ENCODE data around the gene COBL.

Gene COBL

GRCh38 chr7:51045319-51046102, 271.1 kb downstream of the COBL start:
- Histone ChIP-seq H3K4me3 (no peak overlapping the region), H3K27ac (no peak overlapping the region)

- Histone ChIP-seq H3K27ac (no peak overlapping the region), H3K4me3 (no peak overlapping the region)
Measured at GRCh38 chr7:51043461-51043860, 273.1 kb downstream of the COBL start.

DNA sequence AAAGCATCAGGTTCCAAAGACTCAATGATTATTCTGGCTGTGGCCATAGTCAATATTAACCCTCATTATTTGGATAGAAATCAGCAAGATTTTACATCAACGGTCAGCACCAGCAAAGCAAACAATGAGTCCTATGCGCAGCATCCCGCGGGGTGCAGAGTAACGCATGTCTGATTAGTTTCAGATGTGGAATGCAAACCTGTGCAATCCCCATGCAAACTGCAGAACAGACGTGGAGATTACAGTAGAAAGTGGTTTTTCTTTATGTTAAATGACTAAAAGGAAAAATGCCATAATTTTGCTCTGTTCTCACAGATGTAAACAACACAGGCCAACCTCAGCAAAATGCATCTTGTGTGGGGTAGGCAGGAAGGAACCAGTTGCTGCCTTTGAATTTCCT, 275.8 kb downstream of the COBL start:
- Histone ChIP-seq H3K27ac (no peak overlapping the region), H3K4me3 (no peak overlapping the region)

DNA sequence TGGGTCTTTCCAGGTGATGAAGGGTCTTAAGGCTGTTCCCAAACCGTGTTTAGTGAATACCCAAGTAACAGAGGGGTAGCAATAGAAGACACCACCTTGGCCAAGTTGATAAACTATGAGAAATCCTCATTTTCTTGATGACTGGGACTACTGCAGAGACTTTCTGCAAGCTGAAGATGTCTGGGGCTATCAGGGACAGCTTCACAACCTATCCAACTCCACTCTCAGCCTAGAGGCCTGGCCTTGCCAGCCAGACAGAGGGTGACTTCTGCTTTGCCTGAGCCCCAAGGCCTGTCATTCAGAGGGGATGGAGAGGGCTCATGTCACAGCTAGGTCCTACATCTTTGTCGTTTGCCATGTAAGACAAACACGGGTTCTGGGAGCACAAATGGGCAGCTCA, 278.0 kb downstream of the COBL start:
- no peak overlapping the region for H3K27ac ChIP-seq
- no peak overlapping the region for H3K4me3 ChIP-seq

- H3K4me3 ChIP-seq, result no peak overlapping the region
- H3K27ac ChIP-seq, result no peak overlapping the region
Measured at GRCh38 chr7:51035716-51036115, 280.9 kb downstream of the COBL start.

GRCh38 chr7:51034521-51035264, 281.9 kb downstream of the COBL start:
- Histone ChIP-seq H3K4me3 (no peak overlapping the region), H3K27ac (peak overlapping the region in 1 of 21 experiments; percentile 63)

DNA sequence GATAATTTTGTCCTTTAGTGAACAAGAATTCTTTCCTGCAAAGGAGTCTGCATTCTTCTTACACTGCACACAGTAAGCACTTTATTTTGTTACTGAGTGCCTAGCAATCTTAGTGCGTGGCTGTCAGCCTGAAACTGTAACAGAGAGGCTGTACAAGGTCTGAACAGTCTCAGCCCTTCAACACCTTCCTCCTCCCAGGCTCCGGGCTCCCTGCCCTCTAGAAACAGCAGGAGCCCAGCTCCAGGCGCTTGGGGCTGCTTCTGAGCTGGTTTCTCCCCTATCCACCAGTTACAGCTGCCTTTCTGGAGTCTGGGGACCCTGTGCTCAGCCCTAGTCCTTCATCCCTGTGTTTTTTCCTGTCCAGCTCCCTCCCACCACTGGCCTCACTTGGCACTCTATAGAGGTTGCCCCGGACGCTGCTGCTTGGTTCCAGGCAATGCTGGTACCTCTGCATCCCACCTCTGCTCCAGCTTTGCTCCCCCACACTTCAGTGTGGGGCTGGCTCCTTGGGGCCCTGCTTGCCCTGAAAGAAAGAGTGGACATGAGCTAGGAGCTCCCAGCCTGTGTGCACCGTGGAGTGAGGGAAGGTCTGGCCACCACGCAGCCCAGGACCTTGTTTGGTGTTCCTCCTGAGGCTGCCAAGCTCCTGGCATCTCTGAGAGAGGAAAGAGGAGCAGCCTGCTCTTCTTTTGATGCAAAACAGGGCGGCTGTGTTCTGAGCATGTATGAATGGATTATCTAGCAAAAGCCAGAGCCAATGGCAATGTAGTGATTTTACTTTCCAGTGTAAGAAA, 282.7 kb downstream of the COBL start:
- Histone ChIP-seq H3K4me3 (no peak overlapping the region), H3K27ac (peak overlapping the region in 4 of 21 experiments; percentile 11 to 69 (median 41))

DNA sequence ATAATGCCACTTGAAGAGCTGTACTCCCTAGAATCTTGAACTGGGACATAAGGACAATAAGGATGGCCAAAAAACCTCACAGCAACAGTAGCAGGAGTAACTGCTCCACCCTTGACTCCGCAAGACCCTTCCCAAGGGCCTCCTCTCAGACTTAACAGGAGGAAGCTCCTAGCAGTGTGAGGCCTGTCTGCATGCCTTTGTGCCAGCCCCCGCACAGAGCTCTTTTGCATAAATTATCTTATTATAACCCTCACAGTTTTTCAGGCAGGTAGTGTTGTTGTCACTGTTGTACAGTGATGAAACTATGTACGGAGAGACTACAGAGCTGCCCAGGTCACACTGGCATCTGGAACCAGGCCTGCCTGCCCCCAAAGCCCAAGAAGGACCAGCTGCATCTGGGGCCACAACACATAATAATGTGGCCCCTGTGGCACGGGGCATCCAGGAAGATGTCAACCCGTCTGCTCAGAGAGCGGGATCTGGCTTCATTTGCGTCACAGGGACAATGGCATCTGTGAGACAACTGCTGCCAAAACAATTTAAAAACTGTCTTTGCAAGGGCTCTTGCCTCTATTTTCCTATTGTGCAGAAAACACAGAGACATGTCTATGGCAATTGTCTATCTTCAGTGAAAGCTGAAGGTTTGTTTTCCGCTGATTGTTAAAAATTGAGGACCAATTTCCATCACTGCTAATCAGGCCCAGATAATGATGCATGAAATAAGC, 284.7 kb downstream of the COBL start:
- Histone ChIP-seq H3K27ac (no peak overlapping the region), H3K4me3 (no peak overlapping the region)

DNA sequence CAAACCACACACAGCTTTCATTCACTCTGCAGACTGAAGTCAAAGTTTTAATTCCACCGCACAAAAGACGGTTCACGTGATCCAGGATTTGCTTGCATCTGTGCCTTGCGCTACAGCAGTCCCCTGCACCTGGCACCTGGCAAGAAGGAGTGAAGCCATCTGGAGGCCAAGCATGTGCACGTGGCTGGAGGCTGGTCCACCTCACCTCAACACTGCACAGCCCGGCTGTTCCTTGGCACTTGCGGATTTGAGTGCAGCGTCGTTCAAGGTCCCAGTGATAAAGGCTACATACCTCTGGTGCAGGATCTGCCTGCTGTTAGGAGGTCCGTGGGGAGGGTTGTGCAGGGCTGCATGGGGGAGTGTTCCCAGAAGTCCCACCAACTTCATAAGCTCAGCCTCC, 285.4 kb downstream of the COBL start:
- no peak overlapping the region for H3K27ac ChIP-seq
- H3K4me3 ChIP-seq, result no peak overlapping the region

GRCh38 chr7:51029701-51030191, 286.9 kb downstream of the COBL start:
- H3K4me3 ChIP-seq, result no peak overlapping the region
- H3K27ac ChIP-seq, result no peak overlapping the region

- no peak overlapping the region for H3K27ac ChIP-seq
- H3K4me3 ChIP-seq, result no peak overlapping the region
Measured at GRCh38 chr7:51029131-51029530, 287.5 kb downstream of the COBL start.

DNA sequence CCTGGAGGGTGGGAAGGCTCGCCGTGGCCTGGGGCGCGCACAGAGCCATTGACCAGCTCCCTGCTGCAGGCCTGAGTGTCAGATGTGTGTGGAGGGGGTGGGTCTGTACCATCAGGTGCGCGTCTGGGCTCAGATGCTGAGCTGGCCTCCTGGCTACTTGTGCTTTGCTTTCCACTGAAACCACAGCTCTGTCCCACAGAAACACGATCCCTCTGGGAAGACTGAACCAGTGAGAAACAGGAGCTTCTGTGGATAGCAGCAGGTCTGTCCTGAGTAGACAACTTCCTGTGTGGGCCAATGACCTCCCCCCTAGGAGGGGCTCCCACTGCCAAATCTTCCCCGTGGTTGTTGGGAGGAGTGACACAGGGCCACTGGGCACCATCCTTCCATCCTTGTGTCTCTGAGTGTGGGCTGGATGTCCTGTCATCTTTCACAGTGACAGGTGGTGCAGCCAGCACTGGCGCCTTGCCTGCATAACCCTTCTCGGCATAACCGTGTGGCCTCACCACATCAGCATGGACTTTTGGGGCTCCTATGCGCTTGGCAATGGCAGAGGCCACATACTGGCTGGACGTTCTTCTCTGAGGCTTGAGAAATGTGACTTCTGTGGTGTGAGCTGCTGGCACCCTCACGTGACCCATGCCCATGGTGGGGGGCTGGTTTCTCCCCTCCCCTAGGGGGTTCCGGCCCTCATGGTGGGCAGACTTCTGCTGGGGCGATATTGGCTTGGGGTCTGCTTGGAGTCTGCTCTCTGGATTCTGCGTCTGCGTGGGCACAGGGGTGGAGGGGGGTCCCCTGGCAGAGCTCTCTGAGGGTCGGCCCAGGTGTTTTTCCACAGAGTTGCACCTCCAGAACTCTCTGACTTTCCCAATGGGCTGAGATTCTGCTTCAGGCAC, 288.4 kb downstream of the COBL start:
- Histone ChIP-seq H3K4me3 (no peak overlapping the region), H3K27ac (no peak overlapping the region)

- no peak overlapping the region for H3K4me3 ChIP-seq
Measured at GRCh38 chr7:51027106-51027934, 289.3 kb downstream of the COBL start.

DNA sequence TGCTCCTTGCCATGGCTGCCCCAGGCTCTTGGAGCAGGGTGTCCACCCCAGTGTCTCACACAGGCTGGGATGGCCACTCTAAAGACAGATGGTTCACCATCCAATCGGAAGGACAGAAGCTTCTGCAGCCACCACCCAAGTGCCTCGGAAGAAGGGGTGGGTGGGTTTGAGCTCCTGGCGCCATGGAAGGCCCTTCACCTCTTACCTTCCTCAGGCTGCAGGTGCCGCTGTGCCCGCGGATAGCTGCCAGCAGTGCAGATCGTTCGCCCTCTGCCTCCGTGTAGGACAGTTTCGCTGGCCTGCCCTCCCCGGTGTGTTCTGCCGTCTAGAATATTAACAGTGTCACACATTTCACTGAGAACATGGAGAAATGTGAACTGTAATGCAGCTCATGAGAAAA, 290.3 kb downstream of the COBL start:
- H3K27ac ChIP-seq, result no peak overlapping the region
- no peak overlapping the region for H3K4me3 ChIP-seq

More at GRCh38 chr7:51027106-51027934, 289.3 kb downstream of the COBL start:
- no peak overlapping the region for H3K27ac ChIP-seq

- H3K4me3 ChIP-seq, result no peak overlapping the region
- H3K27ac ChIP-seq, result no peak overlapping the region
Measured at GRCh38 chr7:51025668-51026067, 290.9 kb downstream of the COBL start.

GRCh38 chr7:51024867-51025266, 291.7 kb downstream of the COBL start:
- H3K27ac ChIP-seq, result no peak overlapping the region
- H3K4me3 ChIP-seq, result no peak overlapping the region

DNA sequence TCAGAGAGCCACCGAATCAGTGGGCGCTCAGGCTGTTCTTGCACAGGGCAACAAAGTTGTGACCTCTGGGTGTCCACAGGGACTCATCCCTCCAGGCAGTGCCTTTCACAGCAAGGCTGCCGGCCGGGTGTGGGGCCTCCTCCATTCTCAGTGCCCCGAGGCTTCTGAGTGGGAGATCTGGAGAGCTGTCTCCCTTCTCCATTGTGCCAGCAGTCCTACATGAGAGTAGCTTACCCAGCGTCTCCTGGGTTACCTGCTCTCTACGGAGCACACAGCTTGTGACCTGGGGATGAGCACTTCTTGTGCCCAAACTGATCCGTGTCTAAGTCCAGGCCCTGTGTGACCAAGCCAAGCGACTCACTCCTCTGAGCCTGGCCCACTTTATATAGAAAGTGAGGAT, 293.1 kb downstream of the COBL start:
- H3K4me3 ChIP-seq, result no peak overlapping the region
- H3K27ac ChIP-seq, result no peak overlapping the region

DNA sequence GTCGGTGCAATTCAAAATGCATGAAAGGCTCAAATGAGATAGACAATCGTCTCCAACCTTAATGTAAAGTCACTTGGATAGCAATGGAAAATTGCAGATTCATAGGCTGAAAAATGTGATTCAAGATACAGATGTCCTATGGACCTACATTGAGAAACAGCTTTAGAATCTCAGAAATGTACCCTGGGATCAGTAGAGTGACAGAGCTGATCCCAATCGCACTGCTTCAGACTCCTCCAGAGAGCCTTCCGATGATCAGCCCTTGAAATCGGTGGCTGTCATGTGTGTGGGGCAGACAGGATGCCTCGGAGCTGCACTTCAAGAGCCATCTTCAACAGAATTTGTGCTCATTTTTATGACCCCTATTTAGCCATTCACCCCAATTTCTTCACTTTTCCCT, 293.8 kb downstream of the COBL start:
- H3K27ac ChIP-seq, result no peak overlapping the region
- H3K4me3 ChIP-seq, result no peak overlapping the region

Data from skin epidermis (tissue), 12 donors.